PC-3 (cell line): ENCODE results near the gene DOC2A. TPM values are rescaled to one million over a fixed set of nuclear protein-coding genes. Genes with fewer than 3 reads are reported as not detected.

ENCODE experiments used
- ATAC-seq: fragments of 200-7000 bp; cut with Tn5 transposase; 2 replicates; pipeline ENCODE4 v1.9.1; 2020; ENCODE audit warnings: mild to moderate bottlenecking, moderate library complexity
- BruUV-seq: library from RNA; stranded (reverse); fragments of 400-500 nt; replicated peaks from 2 replicates; lab custom pipeline; 2021; lab: Mats Ljungman, UMichigan
- CTCF ChIA-PET: fragments of 300-600 bp; sonication (Branson Sonifier 250); formaldehyde crosslinking; loops from one replicate; lab custom pipeline; 2022; ENCODE audit warnings: antibody characterized with exemption; lab: Charles Lee
- POLR2A ChIA-PET: fragments of 300-600 bp; sonication (Branson Sonifier 250); formaldehyde crosslinking; loops from one replicate; lab custom pipeline; 2022; ENCODE audit warnings: antibody characterized with exemption; ENCODE audit not compliant: unreplicated experiment; lab: Charles Lee
- DNase-seq: peaks from one replicate; pipeline ENCODE4 v3.0.0-alpha.2; 2015
- H2AFZ ChIP-seq: fragments of 300-600 bp; sonication (generic); 2 replicates; pipeline ENCODE4 v1.6.0; 2016; ENCODE audit warnings: antibody characterized with exemption, low read length
- H3F3A ChIP-seq: fragments of 300-600 bp; sonication (generic); one replicate; pipeline ENCODE4 v1.6.0; 2017; ENCODE audit warnings: antibody characterized with exemption, low read length, control low read depth, mild to moderate bottlenecking; ENCODE audit not compliant: unreplicated experiment
- H3K27ac ChIP-seq: fragments of 300-600 bp; sonication (generic); 2 replicates; pipeline ENCODE4 v1.5.1; 2016; ENCODE audit warnings: mild to moderate bottlenecking, low read length
- H3K27me3 ChIP-seq: fragments of 300-600 bp; sonication (generic); 2 replicates; pipeline ENCODE4 v1.6.1; 2016; ENCODE audit warnings: low read length, mixed read lengths
- H3K36me3 ChIP-seq: fragments of 300-600 bp; sonication (generic); 2 replicates; pipeline ENCODE4 v1.6.1; 2016; ENCODE audit warnings: low read depth, mixed run types, low read length, mixed read lengths
- H3K4me1 ChIP-seq: fragments of 300-600 bp; sonication (generic); 2 replicates; pipeline ENCODE4 v1.5.1; 2016; ENCODE audit warnings: low read length; ENCODE audit not compliant: insufficient read depth
- H3K4me2 ChIP-seq: fragments of 300-600 bp; sonication (generic); 2 replicates; pipeline ENCODE4 v1.6.0; 2016; ENCODE audit warnings: low read length
- H3K4me3 ChIP-seq: fragments of 300-600 bp; sonication (generic); 2 replicates; pipeline ENCODE4 v1.5.1; 2016; ENCODE audit warnings: mild to moderate bottlenecking, low read length, mixed read lengths
- H3K79me2 ChIP-seq: fragments of 300-600 bp; sonication (generic); 2 replicates; pipeline ENCODE4 v1.6.1; 2017; ENCODE audit warnings: low read length, mixed read lengths
- H3K9ac ChIP-seq: fragments of 300-600 bp; sonication (generic); 2 replicates; pipeline ENCODE4 v1.6.0; 2016; ENCODE audit warnings: mild to moderate bottlenecking, low read length
- H3K9me2 ChIP-seq: fragments of 300-600 bp; sonication (generic); replicated peaks from 2 replicates; pipeline ENCODE4 v1.6.1; 2016; ENCODE audit warnings: mixed run types, low read length, mixed read lengths
- H3K9me3 ChIP-seq: fragments of 300-600 bp; sonication (generic); 2 replicates; pipeline ENCODE4 v1.6.1; 2016; ENCODE audit warnings: low read length, mixed read lengths
- H4K20me1 ChIP-seq: fragments of 300-600 bp; sonication (generic); 2 replicates; pipeline ENCODE4 v1.6.1; 2016; ENCODE audit warnings: low read length, mixed read lengths
- CTCF ChIP-seq: fragments of 300-600 bp; sonication (generic); conservative IDR thresholded peaks from 2 replicates; pipeline ENCODE4 v1.5.1; 2017; ENCODE audit warnings: antibody characterized with exemption, low read depth, mild to moderate bottlenecking, low read length
- EZH2 ChIP-seq: fragments of 300-600 bp; sonication (generic); IDR thresholded peaks from one replicate; pipeline ENCODE4 v1.6.1; 2017; ENCODE audit warnings: antibody characterized with exemption, mild to moderate bottlenecking, low read length; ENCODE audit not compliant: unreplicated experiment
- EZH2phosphoT487 ChIP-seq: fragments of 300-600 bp; sonication (generic); IDR thresholded peaks from 2 replicates; pipeline ENCODE4 v1.6.1; 2018; ENCODE audit warnings: mild to moderate bottlenecking, antibody characterized with exemption, low read length, borderline replicate concordance
- intact Hi-C: fragments of 100-400 bp; cut with micrococcal nuclease; formaldehyde crosslinking; loops from 2 replicates; pipeline ENCODE4 v1.9.0; 2023
- total RNA-seq: library from RNA; depleted of rRNA; stranded (reverse); fragments of >200 nt; gene quantifications from 2 replicates; pipeline ENCODE4 v1.2.3, GENCODE V29; 2014

The DOC2A gene
- total RNA-seq, 1 experiment from 2014 or later = 4.6 TPM

GRCh38 chr16:29992344-29992967, 18.4 kb downstream of the DOC2A start:
- POLR2A ChIA-PET = no interaction called here
- H3K9me2 ChIP-seq = no peaks in the 10 kb centered on the region

GRCh38 chr16:29991571-29991904, 19.3 kb downstream of the DOC2A start:
- H3K4me1 ChIP-seq = peaks cover 19% of the 10 kb centered on the region
- peaks cover 8% of the 10 kb centered on the region; the same call in 1 of the 2 replicates for H3K36me3 ChIP-seq
- no peaks in the 10 kb centered on the region for H4K20me1 ChIP-seq
- H3F3A ChIP-seq = no peaks in the 10 kb centered on the region
- intact Hi-C loops = no loop called here
- H3K4me2 ChIP-seq = no peak overlapping the region
- ChIA-PET POLR2A (no interaction called here), CTCF (no interaction called here)
- BruUV-seq = no TSS peak
- DNase-seq (no peak), ATAC-seq (no peak)
- H3K27ac ChIP-seq = no peak overlapping the region
- H3K9ac ChIP-seq = no peak overlapping the region
- TF ChIP-seq EZH2phosphoT487 = no peak
- TF ChIP-seq EZH2 = no peak
- H3K9me3 ChIP-seq = no peaks in the 10 kb centered on the region
- no peaks in the 10 kb centered on the region for H3K9me2 ChIP-seq
- H3K79me2 ChIP-seq = peaks cover 4% of the 10 kb centered on the region
- no peaks in the 10 kb centered on the region for H3K27me3 ChIP-seq
- H3K4me3 ChIP-seq = no peak overlapping the region
- H2AFZ ChIP-seq = no peak overlapping the region

More at GRCh38 chr16:29992344-29992967, 18.4 kb downstream of the DOC2A start:
- H3K27ac ChIP-seq = no peak overlapping the region
- CTCF ChIA-PET = no interaction called here
- TF ChIP-seq EZH2phosphoT487 (no peak), CTCF (no peak), EZH2 (no peak)
- DNase-seq (no peak), ATAC-seq (no peak)
- H3K27me3 ChIP-seq = no peaks in the 10 kb centered on the region
- H3K9me3 ChIP-seq = no peaks in the 10 kb centered on the region
- no TSS peak for BruUV-seq
- H3K4me1 ChIP-seq = peaks cover 24% of the 10 kb centered on the region
- H2AFZ ChIP-seq = no peak overlapping the region
- H3K9ac ChIP-seq = no peak overlapping the region
- H4K20me1 ChIP-seq = no peaks in the 10 kb centered on the region
- H3K4me2 ChIP-seq = no peak overlapping the region
- H3K36me3 ChIP-seq = peaks cover 8% of the 10 kb centered on the region; the same call in 1 of the 2 replicates
- H3K79me2 ChIP-seq = peaks cover 12% of the 10 kb centered on the region
- H3F3A ChIP-seq = no peaks in the 10 kb centered on the region
- H3K4me3 ChIP-seq = no peak overlapping the region
- intact Hi-C loops = no loop called here

- ChIA-PET CTCF (no interaction called here), POLR2A (no interaction called here)
- BruUV-seq = no TSS peak
Observed at GRCh38 chr16:29990883-29991570, 19.8 kb downstream of the DOC2A start.

More at GRCh38 chr16:29990883-29991570, 19.8 kb downstream of the DOC2A start:
- Histone ChIP-seq H3K79me2 (no peaks in the 10 kb centered on the region), H3K9me3 (no peaks in the 10 kb centered on the region), H3F3A (no peaks in the 10 kb centered on the region), H3K4me3 (no peak overlapping the region), H4K20me1 (no peaks in the 10 kb centered on the region), H3K9ac (no peak overlapping the region), H3K27me3 (no peaks in the 10 kb centered on the region), H2AFZ (no peak overlapping the region), H3K36me3 (peaks cover 8% of the 10 kb centered on the region; the same call in 1 of the 2 replicates), H3K4me2 (no peak overlapping the region), H3K27ac (no peak overlapping the region), H3K9me2 (no peaks in the 10 kb centered on the region), H3K4me1 (peaks cover 19% of the 10 kb centered on the region)
- intact Hi-C loops = no loop called here
- ATAC-seq (no peak), DNase-seq (no peak)
- TF ChIP-seq EZH2phosphoT487 (no peak), EZH2 (no peak), CTCF (no peak)
